ENCODE data around the gene ASCC3.
"Not testable (repeated sequence)": the region's sequence is repeated elsewhere in the genome, so short reads cannot be mapped to it uniquely, and the experiment has no call there.

DNA sequence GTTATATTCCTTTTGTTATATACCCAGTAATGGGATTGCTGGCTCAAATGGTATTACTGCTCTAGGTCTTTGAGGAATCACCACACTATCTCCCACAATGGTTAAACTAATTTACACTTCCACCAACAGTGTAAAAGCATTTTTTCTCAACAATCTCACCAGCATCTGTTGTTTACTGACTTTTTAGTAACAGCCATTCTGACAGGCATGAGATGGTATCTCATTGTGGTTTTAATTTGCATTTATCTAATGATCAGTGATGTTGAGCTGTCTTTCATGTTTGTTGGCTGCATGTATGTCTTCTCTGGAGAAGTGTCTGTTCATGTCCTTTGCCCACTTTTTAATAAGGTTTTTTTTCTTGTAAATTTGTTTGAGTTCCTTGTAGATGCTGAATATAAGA is 143.4 kb downstream of the ASCC3 start:
- TF ChIP-seq, protein P1, sequence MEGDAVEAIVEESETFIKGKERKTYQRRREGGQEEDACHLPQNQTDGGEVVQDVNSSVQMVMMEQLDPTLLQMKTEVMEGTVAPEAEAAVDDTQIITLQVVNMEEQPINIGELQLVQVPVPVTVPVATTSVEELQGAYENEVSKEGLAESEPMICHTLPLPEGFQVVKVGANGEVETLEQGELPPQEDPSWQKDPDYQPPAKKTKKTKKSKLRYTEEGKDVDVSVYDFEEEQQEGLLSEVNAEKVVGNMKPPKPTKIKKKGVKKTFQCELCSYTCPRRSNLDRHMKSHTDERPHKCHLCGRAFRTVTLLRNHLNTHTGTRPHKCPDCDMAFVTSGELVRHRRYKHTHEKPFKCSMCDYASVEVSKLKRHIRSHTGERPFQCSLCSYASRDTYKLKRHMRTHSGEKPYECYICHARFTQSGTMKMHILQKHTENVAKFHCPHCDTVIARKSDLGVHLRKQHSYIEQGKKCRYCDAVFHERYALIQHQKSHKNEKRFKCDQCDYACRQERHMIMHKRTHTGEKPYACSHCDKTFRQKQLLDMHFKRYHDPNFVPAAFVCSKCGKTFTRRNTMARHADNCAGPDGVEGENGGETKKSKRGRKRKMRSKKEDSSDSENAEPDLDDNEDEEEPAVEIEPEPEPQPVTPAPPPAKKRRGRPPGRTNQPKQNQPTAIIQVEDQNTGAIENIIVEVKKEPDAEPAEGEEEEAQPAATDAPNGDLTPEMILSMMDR (conservative IDR thresholded peaks at IDR 0.05; ENCODE audit: low read depth, low read length), result not testable (repeated sequence)
- TF ChIP-seq RFX5 (IDR thresholded peaks at IDR 0.05; ENCODE audit: low read depth, low read length); MXI1 (IDR thresholded peaks at IDR 0.05; ENCODE audit: borderline replicate concordance, low read depth, low read length); BHLHE40 (IDR thresholded peaks at IDR 0.05; ENCODE audit: low read depth, low read length); FOS (IDR thresholded peaks at IDR 0.05; ENCODE audit: low read depth, low read length); POLR2A (IDR thresholded peaks at IDR 0.05; ENCODE audit: low read depth, low read length): not testable (repeated sequence)
- TF ChIP-seq, protein P2, sequence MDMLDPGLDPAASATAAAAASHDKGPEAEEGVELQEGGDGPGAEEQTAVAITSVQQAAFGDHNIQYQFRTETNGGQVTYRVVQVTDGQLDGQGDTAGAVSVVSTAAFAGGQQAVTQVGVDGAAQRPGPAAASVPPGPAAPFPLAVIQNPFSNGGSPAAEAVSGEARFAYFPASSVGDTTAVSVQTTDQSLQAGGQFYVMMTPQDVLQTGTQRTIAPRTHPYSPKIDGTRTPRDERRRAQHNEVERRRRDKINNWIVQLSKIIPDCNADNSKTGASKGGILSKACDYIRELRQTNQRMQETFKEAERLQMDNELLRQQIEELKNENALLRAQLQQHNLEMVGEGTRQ (IDR thresholded peaks at IDR 0.05; ENCODE audit: low read depth, low read length), result not testable (repeated sequence)
- TF ChIP-seq, protein P3, sequence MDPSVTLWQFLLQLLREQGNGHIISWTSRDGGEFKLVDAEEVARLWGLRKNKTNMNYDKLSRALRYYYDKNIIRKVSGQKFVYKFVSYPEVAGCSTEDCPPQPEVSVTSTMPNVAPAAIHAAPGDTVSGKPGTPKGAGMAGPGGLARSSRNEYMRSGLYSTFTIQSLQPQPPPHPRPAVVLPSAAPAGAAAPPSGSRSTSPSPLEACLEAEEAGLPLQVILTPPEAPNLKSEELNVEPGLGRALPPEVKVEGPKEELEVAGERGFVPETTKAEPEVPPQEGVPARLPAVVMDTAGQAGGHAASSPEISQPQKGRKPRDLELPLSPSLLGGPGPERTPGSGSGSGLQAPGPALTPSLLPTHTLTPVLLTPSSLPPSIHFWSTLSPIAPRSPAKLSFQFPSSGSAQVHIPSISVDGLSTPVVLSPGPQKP (IDR thresholded peaks at IDR 0.05; ENCODE audit: borderline replicate concordance, low read depth, low read length), result not testable (repeated sequence)
